Stomach (tissue), 9 donors: ENCODE results near the gene PSMD13. TPM values are rescaled to one million over a fixed set of nuclear protein-coding genes. Genes with fewer than 3 reads are reported as not detected.

Source experiments
- DNase-seq, 2 donors: peaks; one replicate each; pipeline versions ENCODE4 v3.0.0 to v3.0.0-alpha.2; 2013 to 2019
- H3K27ac ChIP-seq, 5 donors: fragments of 200-600 bp in 4 of 5; sonication (generic) in 4 of 5; one replicate each; pipeline ENCODE4 v1.5.1; 2013 to 2019; ENCODE audit warnings: mild to moderate bottlenecking in 1 of 5, moderate library complexity in 1 of 5
- H3K27me3 ChIP-seq, 3 donors: fragments of 200-600 bp; sonication (generic); one replicate each; pipeline ENCODE4 v1.5.1; 2017 to 2019; ENCODE audit warnings: mixed run types in 1 of 3
- H3K36me3 ChIP-seq, 4 donors: fragments of 200-600 bp; sonication (generic); 1 replicate in 3 of 4; 2 replicates in 1 of 4; pipeline ENCODE4 v1.5.1; 2016 to 2019
- H3K4me1 ChIP-seq, 4 donors: fragments of 200-600 bp; sonication (generic); one replicate each; pipeline ENCODE4 v1.5.1; 2016 to 2019
- H3K4me3 ChIP-seq, 4 donors: fragments of 200-600 bp; sonication (generic) in 3 of 4; one replicate each; pipeline ENCODE4 v1.5.1; 2016 to 2019; ENCODE audit warnings: mild to moderate bottlenecking in 1 of 4
- H3K9me3 ChIP-seq, 4 donors: fragments of 200-600 bp; sonication (generic); one replicate each; pipeline ENCODE4 v1.5.1; 2016 to 2019
- EP300 ChIP-seq: sonication (generic); formaldehyde crosslinking; IDR thresholded peaks from one replicate; pipeline ENCODE4 v1.6.1; 2017; ENCODE audit warnings: antibody characterized with exemption
- POLR2A ChIP-seq, 4 donors: fragments of 450-650 bp; IDR thresholded peaks; one replicate each; pipeline ENCODE4 v1.6.1; 2016; ENCODE audit warnings: antibody characterized with exemption in 4 of 4, control low read depth in 2 of 4, mild to moderate bottlenecking in 1 of 4, moderate library complexity in 1 of 4
- POLR2AphosphoS5 ChIP-seq, 3 donors: sonication (generic); formaldehyde crosslinking; IDR thresholded peaks; one replicate each; pipeline ENCODE4 v1.6.1; 2016; ENCODE audit warnings: antibody characterized with exemption in 3 of 3
- WGBS, 5 donors: extraction: QIAGEN DNeasy Blood & Tissue Kit in 3 of 5; methylation state at CpG; one replicate each; pipeline versions ENCODE4 v1.1.5 to v1.1.7; 2013 to 2018; 5-methylcytosine and 5-hydroxymethylcytosine counted together
- intact Hi-C: fragments of 100-400 bp; cut with DNase I; formaldehyde crosslinking; loops from one replicate; pipeline ENCODE4 v1.15.1; 2023; ENCODE audit warnings: low total_unique reads
- polyA plus RNA-seq, 3 donors: library from polyadenylated mRNA; stranded (reverse); fragments of 200-250 nt; gene quantifications; one replicate each; pipeline ENCODE4 v1.2.3, GENCODE V29; 2013
- total RNA-seq, 5 donors: library from RNA; depleted of rRNA; stranded (reverse); fragments of >200 nt; gene quantifications; one replicate each; pipeline versions ENCODE4 v1.1.0 to v1.2.3, GENCODE V29; 2014 to 2016
- TF ChIP-seq, protein P1 (sequence below), 7 experiments: fragments of 450-650 bp in 4 of 7; fragments of 200-600 bp in 3 of 7; sonication (generic) in 3 of 7; IDR thresholded peaks; one replicate each; pipeline ENCODE4 v1.5.1; 2016 to 2019; ENCODE audit warnings: antibody characterized with exemption in 7 of 7, control low read depth in 2 of 7, mild to moderate bottlenecking in 1 of 7
- donor health status: healthy with polysubstance abuse.
- donor health status: Bipolar disorder and iron deficiency.
- donor health status: healthy.

PSMD13 gene
- total and polyA plus RNA-seq, 8 donors, result 36.2 to 132 (median 111) TPM

DNA sequence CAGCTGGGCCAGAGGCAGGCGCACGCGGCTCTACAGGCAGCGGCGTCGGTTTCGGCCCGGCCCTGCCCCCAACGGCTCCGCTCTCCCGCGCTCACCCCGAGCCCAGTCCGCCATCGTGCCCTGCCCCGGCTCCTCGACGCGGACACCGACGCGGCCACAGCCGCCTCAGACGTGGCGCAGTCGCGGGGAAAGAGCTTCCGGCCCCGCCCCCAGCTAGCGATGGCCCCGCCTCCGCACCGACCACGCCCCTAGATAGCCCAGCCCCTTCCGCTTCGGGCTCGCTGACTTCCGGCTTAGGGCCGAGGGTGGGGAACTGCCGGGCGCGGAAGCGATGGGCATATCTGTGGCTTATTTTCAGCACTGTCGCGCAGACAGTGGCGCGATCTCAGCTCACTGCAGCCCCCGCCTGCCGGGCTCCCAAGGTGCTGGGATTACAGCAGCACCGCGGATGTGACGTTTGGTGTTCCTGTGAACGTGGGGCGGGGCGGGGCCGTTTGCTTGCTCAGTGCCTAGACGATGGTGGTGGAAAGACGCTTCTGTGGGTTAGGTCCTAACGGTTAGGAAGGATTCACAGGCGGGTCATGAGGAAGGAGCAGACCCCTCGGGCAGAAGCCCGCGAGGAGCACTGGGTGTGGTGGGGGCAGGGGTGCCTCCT lies 29.4 kb upstream of the PSMD13 start, which contains the start of the genes BET1L and RIC8A:
Gene BET1L (minus strand): TSS at position 192 of the 655 bp plus-strand sequence. CDS start 78 bp downstream, at position 114.
Gene RIC8A (plus strand): TSS at position 501 of the 655 bp plus-strand sequence. CDS start 1,147 bp downstream, outside the sequence.
- peak; percentile 93 to 99 for DNase-seq
- intact Hi-C loops, result no loop called here
- peak within 1 kb of the TSS; percentile 82 to 100 (median 92) for H3K4me3 ChIP-seq
- peaks cover 31 to 75% (median 62%) of the 10 kb centered on the region in 4 donors for H3K4me1 ChIP-seq
- peaks cover 32 to 64% (median 62%) of the 10 kb centered on the region in 4 donors for H3K36me3 ChIP-seq
- peak within 1 kb of the TSS; percentile 96 to 100 (median 99) for H3K27ac ChIP-seq
- 0 to 1% (median 0%) methylated on average over 14 to 63 of the region's 63 CpGs for WGBS, 5 donors
- no peaks in the 10 kb centered on the region for H3K9me3 ChIP-seq
- H3K27me3 ChIP-seq, result no peaks in the 10 kb centered on the region
- TF ChIP-seq EP300 (peak; percentile 1), POLR2AphosphoS5 (IDR thresholded peaks at IDR 0.05) (peak; percentile 85 to 98 (median 94)), POLR2A (IDR thresholded peaks at IDR 0.05) (peak in 2 of 4 donors; percentile 51 to 91)
- TF ChIP-seq, protein P1, sequence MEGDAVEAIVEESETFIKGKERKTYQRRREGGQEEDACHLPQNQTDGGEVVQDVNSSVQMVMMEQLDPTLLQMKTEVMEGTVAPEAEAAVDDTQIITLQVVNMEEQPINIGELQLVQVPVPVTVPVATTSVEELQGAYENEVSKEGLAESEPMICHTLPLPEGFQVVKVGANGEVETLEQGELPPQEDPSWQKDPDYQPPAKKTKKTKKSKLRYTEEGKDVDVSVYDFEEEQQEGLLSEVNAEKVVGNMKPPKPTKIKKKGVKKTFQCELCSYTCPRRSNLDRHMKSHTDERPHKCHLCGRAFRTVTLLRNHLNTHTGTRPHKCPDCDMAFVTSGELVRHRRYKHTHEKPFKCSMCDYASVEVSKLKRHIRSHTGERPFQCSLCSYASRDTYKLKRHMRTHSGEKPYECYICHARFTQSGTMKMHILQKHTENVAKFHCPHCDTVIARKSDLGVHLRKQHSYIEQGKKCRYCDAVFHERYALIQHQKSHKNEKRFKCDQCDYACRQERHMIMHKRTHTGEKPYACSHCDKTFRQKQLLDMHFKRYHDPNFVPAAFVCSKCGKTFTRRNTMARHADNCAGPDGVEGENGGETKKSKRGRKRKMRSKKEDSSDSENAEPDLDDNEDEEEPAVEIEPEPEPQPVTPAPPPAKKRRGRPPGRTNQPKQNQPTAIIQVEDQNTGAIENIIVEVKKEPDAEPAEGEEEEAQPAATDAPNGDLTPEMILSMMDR (IDR thresholded peaks at IDR 0.05), result no peak

DNA sequence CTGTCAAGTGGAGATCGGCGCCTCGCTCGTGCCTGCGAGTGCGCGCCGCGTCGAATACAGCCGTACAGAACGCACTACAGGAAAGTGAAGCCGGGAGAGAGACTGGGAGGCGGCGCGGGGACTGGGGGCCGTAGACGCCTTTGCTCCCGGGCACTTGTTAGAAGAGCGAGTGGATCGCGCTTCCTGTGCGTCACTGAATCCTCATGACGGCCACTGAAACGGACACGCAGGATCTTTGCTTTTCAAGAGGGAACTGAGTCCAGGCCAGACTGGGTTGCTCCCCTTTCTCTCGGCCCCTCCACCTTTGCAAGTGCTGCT lies 29.0 kb upstream of the PSMD13 start:
- Histone ChIP-seq H3K4me1 (peaks cover 31 to 71% (median 59%) of the 10 kb centered on the region in 4 donors), H3K4me3 (peak overlapping the region; percentile 82 to 100 (median 92)), H3K9me3 (no peaks in the 10 kb centered on the region), H3K27ac (peak overlapping the region; percentile 96 to 100 (median 99)), H3K36me3 (peaks cover 36 to 64% (median 62%) of the 10 kb centered on the region in 4 donors), H3K27me3 (no peaks in the 10 kb centered on the region)
- peak in 1 of 2 donors; percentile 78 for DNase-seq
- 0 to 1% (median 1%) methylated on average over 27 of the region's 27 CpGs for WGBS, 5 donors
- intact Hi-C loops, result no loop called here
- TF ChIP-seq, protein P1 (IDR thresholded peaks at IDR 0.05), result no peak
- TF ChIP-seq POLR2A (IDR thresholded peaks at IDR 0.05), result no peak
- no peak for TF ChIP-seq POLR2AphosphoS5 (IDR thresholded peaks at IDR 0.05)
- TF ChIP-seq EP300, result peak; percentile 1

GRCh38 chr11:208181-208916 lies 28.4 kb upstream of the PSMD13 start:
- intact Hi-C loops, result no loop called here
- H3K27ac ChIP-seq, result peak overlapping the region; percentile 96 to 100 (median 99)
- peak overlapping the region; percentile 82 to 100 (median 92) for H3K4me3 ChIP-seq
- H3K9me3 ChIP-seq, result no peaks in the 10 kb centered on the region
- TF ChIP-seq, protein P1 (IDR thresholded peaks at IDR 0.05), result no peak
- TF ChIP-seq POLR2AphosphoS5 (IDR thresholded peaks at IDR 0.05), result peak; percentile 72 to 82 (median 76)
- H3K27me3 ChIP-seq, result no peaks in the 10 kb centered on the region
- peak; percentile 85 to 95 for DNase-seq
- peaks cover 42 to 64% (median 62%) of the 10 kb centered on the region in 4 donors for H3K36me3 ChIP-seq
- peaks cover 31 to 66% (median 57%) of the 10 kb centered on the region in 4 donors for H3K4me1 ChIP-seq
- WGBS, 5 donors, result 0 to 1% (median 0%) methylated on average over 18 to 57 of the region's 57 CpGs

DNA sequence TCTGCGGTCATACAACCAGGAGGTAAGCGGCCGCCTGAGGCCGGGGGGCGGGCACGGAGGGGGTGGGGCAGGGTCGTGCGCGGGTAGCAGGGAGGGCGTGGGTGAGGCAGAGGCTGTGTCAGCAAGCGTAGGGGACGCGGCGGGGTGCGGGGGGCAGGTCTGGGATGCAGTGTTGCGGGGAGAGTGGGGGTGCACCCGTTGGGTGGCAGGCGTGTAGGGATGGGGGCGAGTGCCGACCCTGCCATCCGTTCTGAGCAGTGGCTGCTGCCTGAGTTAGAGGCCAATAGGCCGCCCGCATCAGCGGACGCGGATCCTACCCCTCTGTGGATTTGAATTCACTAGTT lies 27.9 kb upstream of the PSMD13 start:
- Histone ChIP-seq H3K4me3 (peak overlapping the region; percentile 82 to 100 (median 92)), H3K4me1 (peaks cover 31 to 61% (median 52%) of the 10 kb centered on the region in 4 donors), H3K36me3 (peaks cover 44 to 64% (median 62%) of the 10 kb centered on the region in 4 donors), H3K9me3 (no peaks in the 10 kb centered on the region), H3K27me3 (no peaks in the 10 kb centered on the region), H3K27ac (peak overlapping the region; percentile 96 to 100 (median 99))
- no peak for DNase-seq
- WGBS, 5 donors, result 1 to 3% (median 1%) methylated on average over 21 to 26 of the region's 26 CpGs
- TF ChIP-seq EP300 (no peak), POLR2AphosphoS5 (IDR thresholded peaks at IDR 0.05) (no peak), POLR2A (IDR thresholded peaks at IDR 0.05) (no peak)
- TF ChIP-seq, protein P1 (IDR thresholded peaks at IDR 0.05), result no peak
- intact Hi-C loops, result no loop called here
